Mammary epithelial cell (primary cell): ENCODE measurements around the gene KLHL18.

Experiments used
- CTCF ChIP-seq, 2 donors: IDR thresholded peaks in 1 of 2; conservative IDR thresholded peaks in 1 of 2; 2 replicates each; pipeline ENCODE4 v1.5.1; 2011 to 2012; ENCODE audit warnings: inconsistent platforms in 2 of 2, low read length in 2 of 2, mild to moderate bottlenecking in 2 of 2, control low read depth in 1 of 2, low read depth in 1 of 2; ENCODE audit not compliant: insufficient read depth in 1 of 2; ENCODE audit errors: extremely low read depth in 1 of 2
- EZH2 ChIP-seq: IDR thresholded peaks from 2 replicates; pipeline ENCODE4 v1.6.1; 2012; ENCODE audit warnings: low read length, inconsistent platforms, borderline replicate concordance

GRCh38 chr3:47367631-47368030 lies 84.9 kb downstream of the KLHL18 start:
- TF ChIP-seq CTCF (conservative IDR thresholded peaks at IDR 0.05 in 1 of 2, IDR thresholded peaks at IDR 0.05 in 1 of 2; ENCODE audit: extremely low read depth in 1 of 2, insufficient read depth in 1 of 2, low read depth in 1 of 2, low read length in 2 of 2) (no peak), EZH2 (no peak)
